Measurements from ENCODE around the gene KCNJ8.

GRCh38 chr12:21745258-21745657 lies 29.2 kb downstream of the KCNJ8 start:
- TF ChIP-seq FOXA1 (IDR thresholded peaks at IDR 0.05) (no peak), CTCF (IDR thresholded peaks at IDR 0.05; ENCODE audit: low read depth, low read length, missing input control) (no peak), RAD21 (IDR thresholded peaks at IDR 0.05) (no peak), TAF1 (conservative IDR thresholded peaks at IDR 0.05) (no peak), JUND (IDR thresholded peaks at IDR 0.05) (no peak), RXRA (IDR thresholded peaks at IDR 0.05) (no peak), ATF3 (IDR thresholded peaks at IDR 0.05) (no peak)
